ENCODE measurements around the gene ARHGAP32. TPM values are rescaled to one million over a fixed set of nuclear protein-coding genes. Genes with fewer than 3 reads are reported as not detected.

ARHGAP32 gene
- polyA plus RNA-seq, 1 of the 3 experiments (the other 2 are of a cell fraction) = 4.8 TPM

GRCh38 chr11:128929468-128929867, 262.7 kb downstream of the ARHGAP32 start (continued):
- TF ChIP-seq SMC3 (IDR thresholded peaks at IDR 0.05; ENCODE audit: low read depth, low read length) (no peak), RCOR1 (IDR thresholded peaks at IDR 0.05; ENCODE audit: low read length) (no peak), ELF1 (IDR thresholded peaks at IDR 0.05) (no peak), GATA2 (CRISPR knock-in tag; IDR thresholded peaks at IDR 0.05) (no peak), YY1 (IDR thresholded peaks at IDR 0.05; ENCODE audit: low read depth) (no peak), FOSL2 (IDR thresholded peaks at IDR 0.05; ENCODE audit: borderline replicate concordance, low read depth) (no peak)

GRCh38 chr11:128928400-128928799, 263.7 kb downstream of the ARHGAP32 start:
- Histone ChIP-seq H3K36me3 (replicated peaks in 1 of 2; ENCODE audit: control insufficient read depth in 1 of 2, insufficient read depth in 2 of 2, low read length in 1 of 2) (no peaks in the 10 kb centered on the region), H3K27me3 (ENCODE audit: insufficient read depth) (peaks cover 5% of the 10 kb centered on the region; the same call in 1 of the 2 replicates), H4K20me1 (ENCODE audit: insufficient read depth) (no peaks in the 10 kb centered on the region), H2AFZ (ENCODE audit: low read depth) (no peak overlapping the region), H3K9ac (no peak overlapping the region), H3F3A (replicated peaks; ENCODE audit: insufficient read depth) (no peaks in the 10 kb centered on the region), H3K9me2 (no peaks in the 10 kb centered on the region), H3K79me2 (ENCODE audit: insufficient read depth) (no peaks in the 10 kb centered on the region), H3K4me1 (ENCODE audit: control insufficient read depth in 1 of 2, insufficient read depth in 2 of 2, low read depth in 1 of 2, low read length in 1 of 2) (peaks cover 0 to 7% of the 10 kb centered on the region in 2 experiments; a peak in 1 of 4 replicates), H3K4me2 (no peak overlapping the region), H3K4me3 (ENCODE audit: low read depth in 2 of 2, low read length in 1 of 2) (no peak overlapping the region), H3K27ac (ENCODE audit: low read depth in 2 of 2, low read length in 1 of 2) (no peak overlapping the region), H3K9me3 (no peaks in the 10 kb centered on the region)
- no peak for DNase-seq
- POLR2A ChIA-PET = no interaction called here
- CTCF ChIA-PET = interaction anchor here (1.6 to 2.5 kb wide), 3 partner anchors 28 to 43 kb away, joined by 4 to 14 read pairs (median 7); no protein-coding TSS in a partner anchor
- 74% methylated on average over 5 of the region's 5 CpGs for WGBS (ENCODE audit: low lambda C conversion rate)
- no peak for TF ChIP-seq EZH2phosphoT487 (IDR thresholded peaks at IDR 0.05; ENCODE audit: borderline replicate concordance, low read depth)
- TF ChIP-seq SMC3 (IDR thresholded peaks at IDR 0.05; ENCODE audit: low read depth, low read length) = no peak
- no peak for TF ChIP-seq RFX5 (IDR thresholded peaks at IDR 0.05; ENCODE audit: low read length)
- TF ChIP-seq EP300 (IDR thresholded peaks at IDR 0.05; ENCODE audit: borderline replicate concordance in 1 of 2, low read depth in 1 of 2, low read length in 1 of 2) = no peak
- no peak for TF ChIP-seq ELF1 (IDR thresholded peaks at IDR 0.05)
- no peak for TF ChIP-seq MAX (IDR thresholded peaks at IDR 0.05; ENCODE audit: low read depth)
- TF ChIP-seq GABPA (IDR thresholded peaks at IDR 0.05; ENCODE audit: low read depth) = no peak
- no peak for TF ChIP-seq RXRA (IDR thresholded peaks at IDR 0.05; ENCODE audit: borderline replicate concordance, low read depth)
- TF ChIP-seq MEF2A (IDR thresholded peaks at IDR 0.05; ENCODE audit: borderline replicate concordance, low read depth) = no peak

DNA sequence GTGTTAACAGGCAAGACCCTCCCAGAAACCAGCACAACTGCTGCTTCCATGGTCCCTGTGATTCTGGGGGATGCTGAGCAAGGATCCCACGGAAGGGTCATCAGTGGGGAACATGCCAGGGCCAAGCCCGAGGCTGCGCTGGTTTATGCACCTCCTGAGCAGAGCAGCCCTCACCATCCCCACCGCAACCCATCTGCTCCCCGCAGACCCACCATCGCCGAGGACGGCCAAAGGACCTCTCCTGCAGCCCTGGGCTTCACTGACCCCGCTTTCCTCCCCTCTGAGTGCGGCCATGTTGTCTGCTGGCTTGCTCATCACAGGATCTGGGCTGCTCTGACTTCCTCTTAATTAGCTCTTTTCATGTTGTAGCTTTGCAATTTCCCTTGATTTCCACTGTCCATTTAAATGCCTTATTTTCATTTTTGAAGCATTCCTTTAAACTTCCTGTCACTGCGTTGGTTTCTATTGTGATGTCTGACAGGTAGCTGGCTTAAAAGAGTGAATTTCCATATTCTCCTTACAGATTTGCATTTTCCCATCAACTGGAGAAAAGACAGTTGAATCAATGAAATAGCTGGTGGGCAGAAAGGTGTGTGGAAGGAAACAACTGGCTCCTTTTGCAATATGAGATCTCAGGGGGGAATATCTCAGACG, 264.3 kb downstream of the ARHGAP32 start:
- Histone ChIP-seq H3K4me2 (no peak overlapping the region), H3K36me3 (replicated peaks in 1 of 2; ENCODE audit: control insufficient read depth in 1 of 2, insufficient read depth in 2 of 2, low read length in 1 of 2) (no peaks in the 10 kb centered on the region), H3K4me1 (ENCODE audit: control insufficient read depth in 1 of 2, insufficient read depth in 2 of 2, low read depth in 1 of 2, low read length in 1 of 2) (peaks cover 0 to 2% of the 10 kb centered on the region in 2 experiments; a peak in 1 of 4 replicates), H3K27ac (ENCODE audit: low read depth in 2 of 2, low read length in 1 of 2) (no peak overlapping the region), H3K4me3 (ENCODE audit: low read depth in 2 of 2, low read length in 1 of 2) (no peak overlapping the region), H3K9me3 (no peaks in the 10 kb centered on the region), H3K79me2 (ENCODE audit: insufficient read depth) (no peaks in the 10 kb centered on the region), H4K20me1 (ENCODE audit: insufficient read depth) (no peaks in the 10 kb centered on the region), H3F3A (replicated peaks; ENCODE audit: insufficient read depth) (no peaks in the 10 kb centered on the region), H3K27me3 (ENCODE audit: insufficient read depth) (peaks cover 5% of the 10 kb centered on the region; the same call in 1 of the 2 replicates), H2AFZ (ENCODE audit: low read depth) (no peak overlapping the region), H3K9me2 (no peaks in the 10 kb centered on the region), H3K9ac (no peak overlapping the region)
- WGBS (ENCODE audit: low lambda C conversion rate) = 92% methylated on average over 12 of the region's 12 CpGs
- DNase-seq = no peak
- POLR2A ChIA-PET = no interaction called here
- CTCF ChIA-PET = interaction anchor here (2.2 to 2.5 kb wide), 2 partner anchors 29 to 43 kb away, joined by 7 to 14 read pairs; no protein-coding TSS in a partner anchor
- no peak for TF ChIP-seq MAX (IDR thresholded peaks at IDR 0.05; ENCODE audit: low read depth)
- no peak for TF ChIP-seq TEAD4 (IDR thresholded peaks at IDR 0.05; ENCODE audit: borderline replicate concordance, insufficient read depth)
- TF ChIP-seq, protein P1, sequence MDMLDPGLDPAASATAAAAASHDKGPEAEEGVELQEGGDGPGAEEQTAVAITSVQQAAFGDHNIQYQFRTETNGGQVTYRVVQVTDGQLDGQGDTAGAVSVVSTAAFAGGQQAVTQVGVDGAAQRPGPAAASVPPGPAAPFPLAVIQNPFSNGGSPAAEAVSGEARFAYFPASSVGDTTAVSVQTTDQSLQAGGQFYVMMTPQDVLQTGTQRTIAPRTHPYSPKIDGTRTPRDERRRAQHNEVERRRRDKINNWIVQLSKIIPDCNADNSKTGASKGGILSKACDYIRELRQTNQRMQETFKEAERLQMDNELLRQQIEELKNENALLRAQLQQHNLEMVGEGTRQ (IDR thresholded peaks at IDR 0.05; ENCODE audit: borderline replicate concordance, low read depth, low read length) = no peak
- TF ChIP-seq, protein P2, sequence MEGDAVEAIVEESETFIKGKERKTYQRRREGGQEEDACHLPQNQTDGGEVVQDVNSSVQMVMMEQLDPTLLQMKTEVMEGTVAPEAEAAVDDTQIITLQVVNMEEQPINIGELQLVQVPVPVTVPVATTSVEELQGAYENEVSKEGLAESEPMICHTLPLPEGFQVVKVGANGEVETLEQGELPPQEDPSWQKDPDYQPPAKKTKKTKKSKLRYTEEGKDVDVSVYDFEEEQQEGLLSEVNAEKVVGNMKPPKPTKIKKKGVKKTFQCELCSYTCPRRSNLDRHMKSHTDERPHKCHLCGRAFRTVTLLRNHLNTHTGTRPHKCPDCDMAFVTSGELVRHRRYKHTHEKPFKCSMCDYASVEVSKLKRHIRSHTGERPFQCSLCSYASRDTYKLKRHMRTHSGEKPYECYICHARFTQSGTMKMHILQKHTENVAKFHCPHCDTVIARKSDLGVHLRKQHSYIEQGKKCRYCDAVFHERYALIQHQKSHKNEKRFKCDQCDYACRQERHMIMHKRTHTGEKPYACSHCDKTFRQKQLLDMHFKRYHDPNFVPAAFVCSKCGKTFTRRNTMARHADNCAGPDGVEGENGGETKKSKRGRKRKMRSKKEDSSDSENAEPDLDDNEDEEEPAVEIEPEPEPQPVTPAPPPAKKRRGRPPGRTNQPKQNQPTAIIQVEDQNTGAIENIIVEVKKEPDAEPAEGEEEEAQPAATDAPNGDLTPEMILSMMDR (IDR thresholded peaks at IDR 0.05) = no peak
- TF ChIP-seq TCF12 (IDR thresholded peaks at IDR 0.05) = no peak
- TF ChIP-seq POLR2AphosphoS5 (IDR thresholded peaks at IDR 0.05; ENCODE audit: low read depth, low read length) = no peak
- TF ChIP-seq, protein P3, sequence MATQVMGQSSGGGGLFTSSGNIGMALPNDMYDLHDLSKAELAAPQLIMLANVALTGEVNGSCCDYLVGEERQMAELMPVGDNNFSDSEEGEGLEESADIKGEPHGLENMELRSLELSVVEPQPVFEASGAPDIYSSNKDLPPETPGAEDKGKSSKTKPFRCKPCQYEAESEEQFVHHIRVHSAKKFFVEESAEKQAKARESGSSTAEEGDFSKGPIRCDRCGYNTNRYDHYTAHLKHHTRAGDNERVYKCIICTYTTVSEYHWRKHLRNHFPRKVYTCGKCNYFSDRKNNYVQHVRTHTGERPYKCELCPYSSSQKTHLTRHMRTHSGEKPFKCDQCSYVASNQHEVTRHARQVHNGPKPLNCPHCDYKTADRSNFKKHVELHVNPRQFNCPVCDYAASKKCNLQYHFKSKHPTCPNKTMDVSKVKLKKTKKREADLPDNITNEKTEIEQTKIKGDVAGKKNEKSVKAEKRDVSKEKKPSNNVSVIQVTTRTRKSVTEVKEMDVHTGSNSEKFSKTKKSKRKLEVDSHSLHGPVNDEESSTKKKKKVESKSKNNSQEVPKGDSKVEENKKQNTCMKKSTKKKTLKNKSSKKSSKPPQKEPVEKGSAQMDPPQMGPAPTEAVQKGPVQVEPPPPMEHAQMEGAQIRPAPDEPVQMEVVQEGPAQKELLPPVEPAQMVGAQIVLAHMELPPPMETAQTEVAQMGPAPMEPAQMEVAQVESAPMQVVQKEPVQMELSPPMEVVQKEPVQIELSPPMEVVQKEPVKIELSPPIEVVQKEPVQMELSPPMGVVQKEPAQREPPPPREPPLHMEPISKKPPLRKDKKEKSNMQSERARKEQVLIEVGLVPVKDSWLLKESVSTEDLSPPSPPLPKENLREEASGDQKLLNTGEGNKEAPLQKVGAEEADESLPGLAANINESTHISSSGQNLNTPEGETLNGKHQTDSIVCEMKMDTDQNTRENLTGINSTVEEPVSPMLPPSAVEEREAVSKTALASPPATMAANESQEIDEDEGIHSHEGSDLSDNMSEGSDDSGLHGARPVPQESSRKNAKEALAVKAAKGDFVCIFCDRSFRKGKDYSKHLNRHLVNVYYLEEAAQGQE (IDR thresholded peaks at IDR 0.05; ENCODE audit: low read depth, low read length) = no peak
